HG02970 (cell line): ENCODE data around the gene CD300LB.

ENCODE experiments used
- ATAC-seq: cut with Tn5 transposase; IDR thresholded peaks from one replicate; pipeline ENCODE4 v1.9.1; 2021; ENCODE audit warnings: mild to moderate bottlenecking, moderate library complexity, moderate number of reproducible peaks; ENCODE audit not compliant: unreplicated experiment, low FRiP score

The CD300LB gene

DNA sequence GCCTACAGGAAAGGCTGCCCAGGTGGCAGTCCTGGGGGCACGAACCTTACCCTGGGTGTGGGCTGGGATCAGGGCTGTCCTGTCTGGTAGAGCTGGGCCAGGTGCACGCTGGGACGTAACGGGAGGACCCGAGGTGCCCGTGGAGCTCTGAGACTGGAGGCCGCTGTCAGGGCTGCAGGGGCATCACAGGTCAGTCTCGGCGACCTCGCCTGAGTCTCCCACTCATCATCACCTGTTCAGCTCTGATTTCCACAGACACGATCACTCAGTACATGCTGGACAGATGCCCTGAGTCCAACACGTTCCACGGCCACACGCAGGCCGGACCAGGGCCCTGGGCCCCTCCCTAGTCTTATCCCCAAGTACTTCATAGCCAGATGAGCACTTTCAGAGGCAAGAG lies 19.3 kb upstream of the CD300LB start:
- ATAC-seq, result no peak

DNA sequence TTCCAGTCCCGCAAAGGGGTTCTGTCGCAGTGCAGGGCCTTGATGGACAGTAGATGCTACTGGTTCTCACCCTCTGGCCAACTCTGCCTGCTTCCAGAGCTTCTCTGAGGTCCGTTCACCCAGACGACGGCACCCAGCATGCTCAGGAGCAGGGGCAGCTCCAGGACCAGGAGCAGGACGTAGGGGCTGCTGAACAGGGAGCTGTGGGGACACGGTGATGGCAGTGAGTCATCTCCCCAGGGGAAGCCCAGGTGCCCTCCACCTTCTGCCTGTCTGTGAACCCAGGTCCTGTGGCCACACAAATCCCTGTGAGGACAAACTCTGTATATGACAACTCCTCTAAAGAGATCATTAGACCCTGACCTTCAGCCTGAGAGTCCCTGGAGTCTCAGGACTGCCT lies 18.1 kb upstream of the CD300LB start:
- no peak for ATAC-seq

DNA sequence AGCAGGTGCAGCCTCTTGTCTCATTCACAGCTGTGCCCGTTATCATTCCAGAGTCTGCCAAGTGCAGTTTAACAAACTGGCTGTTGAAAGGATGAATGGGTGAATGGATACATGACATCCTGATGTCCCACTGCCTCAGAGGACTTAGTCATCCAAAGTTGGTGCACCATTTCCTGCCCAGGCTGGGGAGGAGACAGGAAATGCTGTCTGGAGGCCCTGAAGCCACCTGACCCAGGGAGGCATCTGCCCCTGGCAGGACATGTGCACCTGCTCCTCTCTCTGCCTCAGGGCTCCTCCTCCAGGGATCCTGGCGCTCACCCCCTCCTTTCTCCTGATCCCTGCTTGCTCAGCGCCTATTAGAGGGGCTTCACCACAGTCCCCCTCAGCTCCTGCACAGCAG lies 16.5 kb upstream of the CD300LB start:
- ATAC-seq, result no peak

DNA sequence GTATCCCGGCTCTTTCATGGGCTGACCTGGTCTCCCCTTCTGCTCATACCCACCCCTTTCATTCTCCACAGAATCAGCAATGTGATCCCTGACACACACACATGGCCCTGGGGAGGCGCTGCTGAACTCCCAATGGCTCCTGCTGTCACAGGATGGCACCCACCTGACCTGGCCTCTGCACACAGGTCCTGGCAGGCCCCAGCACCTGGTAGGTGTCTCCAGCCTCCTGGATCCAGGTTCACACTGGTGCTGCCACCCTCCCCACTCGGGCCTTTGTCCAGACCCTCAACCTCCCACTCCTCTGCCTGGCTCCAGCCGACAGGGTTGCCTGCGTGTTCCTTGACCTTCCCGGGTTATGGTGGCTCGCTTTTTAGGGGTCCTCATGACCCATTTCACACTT lies 16.0 kb upstream of the CD300LB start:
- ATAC-seq, result no peak

GRCh38 chr17:74546586-74546985 lies 15.3 kb upstream of the CD300LB start:
- ATAC-seq, result no peak

- ATAC-seq, result no peak
Measured at GRCh38 chr17:74545843-74546230, 14.6 kb upstream of the CD300LB start, which contains the start of gene CD300C. Gene CD300C (minus strand): TSS chr17:74546115. CDS start chr17:74545782, 333 bp downstream.

- ATAC-seq, result no peak
Measured at GRCh38 chr17:74544991-74545842, 13.9 kb upstream of the CD300LB start.

DNA sequence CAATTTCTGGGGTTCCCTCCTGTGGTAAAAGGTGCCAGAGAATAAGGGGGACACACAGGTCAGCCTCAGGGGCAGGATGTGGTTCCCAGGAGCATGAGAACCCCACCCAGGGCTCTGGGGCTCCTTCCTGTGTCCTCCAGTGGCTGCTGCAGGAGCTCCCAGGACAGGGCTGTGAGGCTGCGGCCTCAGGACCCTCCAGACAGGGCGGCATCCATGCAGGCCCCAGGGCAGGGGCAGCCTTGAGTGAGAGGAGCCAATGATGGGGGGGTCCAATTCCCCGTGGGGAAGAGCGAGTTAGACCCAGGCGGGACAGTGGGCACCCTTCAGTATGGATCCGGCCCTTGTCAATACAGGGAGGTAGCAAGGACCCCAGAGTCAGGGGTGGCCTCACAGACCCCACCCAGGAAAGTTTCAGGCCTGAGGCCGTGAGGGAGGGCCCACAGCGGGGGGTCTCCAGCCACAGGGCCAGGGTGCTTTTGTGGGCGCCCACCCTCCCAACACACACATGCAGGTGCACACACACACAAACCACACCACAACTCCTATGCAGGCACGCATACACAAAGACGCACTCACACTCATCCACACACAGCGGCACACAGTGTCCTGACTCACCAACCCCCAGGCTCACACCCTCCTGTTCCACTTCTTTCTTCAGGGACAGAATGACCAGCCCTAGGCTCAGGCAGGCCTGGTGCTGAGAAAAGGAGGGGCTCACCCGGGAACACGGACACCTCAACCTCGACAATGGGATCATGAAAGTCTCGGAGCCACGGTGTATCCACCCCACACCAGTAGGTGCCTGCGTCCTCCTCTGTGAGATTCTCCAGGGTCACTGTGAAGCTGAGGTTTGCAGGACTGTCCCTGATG lies 12.9 kb upstream of the CD300LB start:
- ATAC-seq, result no peak

DNA sequence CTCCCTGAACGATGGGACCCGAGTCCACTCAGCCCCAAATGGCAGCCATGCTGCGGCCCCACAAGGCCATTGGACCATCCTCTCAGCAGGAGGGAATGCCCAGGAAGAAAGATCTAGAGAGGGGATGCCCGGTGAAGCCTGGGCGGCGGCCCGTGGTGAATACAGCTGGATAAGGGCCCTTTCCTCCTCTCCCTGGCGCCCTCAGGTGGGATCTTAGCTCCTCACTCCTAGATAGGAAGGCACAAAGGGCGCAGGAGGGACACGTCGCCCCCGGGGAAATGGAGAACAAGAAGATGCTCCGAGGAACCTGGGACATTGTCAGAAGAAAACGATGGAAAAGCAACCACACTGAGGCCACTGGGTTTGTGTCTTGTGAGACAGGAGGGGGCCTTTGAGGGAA lies 12.1 kb upstream of the CD300LB start:
- no peak for ATAC-seq

DNA sequence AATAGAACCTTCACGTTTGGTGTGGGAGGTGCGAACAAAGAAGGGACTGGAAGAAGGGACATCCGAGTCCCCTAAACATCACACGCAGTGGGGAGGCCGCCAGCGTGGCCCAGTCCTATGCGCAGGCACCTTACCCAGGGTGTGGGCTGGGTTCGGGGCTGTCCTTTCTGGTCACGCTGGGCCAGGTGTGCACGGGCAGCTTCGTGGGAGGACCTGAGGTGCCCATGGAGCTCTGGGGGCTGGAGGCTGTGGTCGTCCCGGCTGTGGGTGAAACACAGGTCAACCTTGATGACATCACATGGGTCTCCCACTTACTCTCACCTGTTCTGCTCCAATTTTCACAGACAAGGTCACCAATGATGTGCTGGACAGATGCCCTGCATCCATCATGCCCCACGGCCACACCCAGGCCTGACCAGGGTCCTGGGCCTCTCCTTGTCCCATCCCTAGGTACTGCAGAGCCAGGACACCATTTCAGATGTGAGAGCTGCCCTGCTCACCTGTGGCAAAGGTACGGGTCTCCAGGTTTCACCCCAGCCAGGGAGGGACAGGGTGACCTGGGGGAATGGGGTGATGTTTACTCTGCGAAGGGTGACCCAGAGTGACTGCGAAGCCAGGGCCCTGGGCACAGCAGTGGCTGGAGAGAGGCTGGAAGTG lies 11.6 kb upstream of the CD300LB start:
- no peak for ATAC-seq

DNA sequence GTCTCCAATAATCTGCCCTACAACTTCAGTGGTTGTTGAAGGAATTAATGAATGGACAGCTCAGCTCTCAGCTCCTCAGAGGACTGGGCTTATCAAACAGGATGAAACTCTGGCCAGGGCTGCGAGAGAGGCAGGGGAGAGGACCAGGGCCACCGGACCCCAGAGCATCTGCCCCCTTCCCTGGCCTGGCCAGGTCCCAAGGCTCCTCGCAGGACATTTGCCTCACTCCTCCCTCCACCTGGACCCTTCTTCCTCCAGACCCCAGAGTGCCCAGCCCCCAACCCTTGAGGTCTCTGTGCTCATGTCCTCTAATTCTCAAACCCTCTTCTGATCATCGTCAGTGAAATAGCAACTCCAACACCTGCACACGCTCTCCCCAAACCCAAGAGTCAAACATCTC lies 10.9 kb upstream of the CD300LB start:
- ATAC-seq, result no peak

- ATAC-seq, result no peak
Measured at GRCh38 chr17:74541176-74542111, 10.2 kb upstream of the CD300LB start.

DNA sequence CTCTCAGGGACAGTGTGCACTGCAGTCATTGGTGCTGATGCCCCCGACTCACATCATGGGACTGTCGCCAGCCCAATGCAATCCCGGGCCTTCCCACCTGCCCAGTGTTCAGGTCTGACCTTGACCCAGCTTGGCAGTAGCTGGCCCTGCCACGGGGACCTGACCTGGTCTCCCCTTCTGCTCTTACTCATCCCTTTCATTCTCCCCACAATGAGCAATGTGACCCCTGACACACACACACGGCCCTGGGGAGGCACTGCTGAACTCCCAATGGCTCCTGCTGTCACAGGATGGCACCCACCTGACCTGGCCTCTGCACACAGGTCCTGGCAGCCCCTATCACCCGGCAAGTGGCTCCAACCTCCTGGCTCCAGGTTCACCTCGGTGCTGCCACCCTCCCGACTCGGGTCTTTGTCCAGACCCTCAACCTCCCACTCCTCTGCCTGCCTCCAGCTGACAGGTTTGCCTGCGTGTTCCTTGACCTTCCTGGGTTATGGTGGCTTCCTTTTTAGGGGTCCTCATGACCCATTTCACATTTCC lies 8.1 kb upstream of the CD300LB start:
- ATAC-seq, result no peak

GRCh38 chr17:74536890-74537289 lies 5.6 kb upstream of the CD300LB start:
- no peak for ATAC-seq

DNA sequence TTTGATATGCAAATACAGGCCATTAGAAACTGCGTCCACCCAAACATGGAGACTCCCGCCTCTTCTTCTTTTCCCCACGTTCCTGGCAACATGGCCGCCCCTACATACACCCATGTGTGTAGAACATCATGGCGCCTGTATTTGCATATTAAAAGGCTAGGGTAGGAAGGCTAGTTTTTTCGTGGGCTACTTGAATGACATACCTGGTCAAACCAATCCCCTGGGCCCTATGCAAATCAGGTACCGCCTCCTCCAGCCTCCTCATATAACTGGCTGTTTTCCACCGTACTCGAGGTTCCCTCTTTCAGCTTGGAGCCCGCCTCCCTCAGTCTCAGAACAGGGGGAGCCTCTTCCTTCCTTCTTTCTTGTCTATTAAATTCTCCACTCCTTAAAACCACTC lies 840 bp upstream of the CD300LB start:
- ATAC-seq, result no peak

GRCh38 chr17:74530831-74531150 lies 484 bp downstream of the CD300LB start:
- no peak for ATAC-seq

DNA sequence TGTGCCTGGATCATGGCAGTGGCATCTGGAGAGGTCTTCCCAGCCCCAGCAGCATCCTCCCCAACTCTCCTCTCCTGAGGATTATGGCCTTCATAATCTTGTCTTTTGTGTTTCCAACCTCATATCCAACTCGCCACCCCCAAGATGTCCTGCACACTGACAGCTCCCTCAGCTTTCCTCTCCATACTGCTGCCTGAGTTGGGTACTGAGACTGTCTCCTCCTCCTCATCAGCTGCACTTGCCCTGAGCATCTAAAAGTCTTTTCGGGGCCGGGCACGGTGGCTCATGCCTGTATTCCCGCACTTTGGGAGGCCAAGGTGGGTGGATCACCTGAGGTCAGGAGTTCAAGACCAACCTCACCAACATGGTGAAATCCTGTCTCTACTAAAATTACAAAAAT lies 2.0 kb downstream of the CD300LB start:
- no peak for ATAC-seq

DNA sequence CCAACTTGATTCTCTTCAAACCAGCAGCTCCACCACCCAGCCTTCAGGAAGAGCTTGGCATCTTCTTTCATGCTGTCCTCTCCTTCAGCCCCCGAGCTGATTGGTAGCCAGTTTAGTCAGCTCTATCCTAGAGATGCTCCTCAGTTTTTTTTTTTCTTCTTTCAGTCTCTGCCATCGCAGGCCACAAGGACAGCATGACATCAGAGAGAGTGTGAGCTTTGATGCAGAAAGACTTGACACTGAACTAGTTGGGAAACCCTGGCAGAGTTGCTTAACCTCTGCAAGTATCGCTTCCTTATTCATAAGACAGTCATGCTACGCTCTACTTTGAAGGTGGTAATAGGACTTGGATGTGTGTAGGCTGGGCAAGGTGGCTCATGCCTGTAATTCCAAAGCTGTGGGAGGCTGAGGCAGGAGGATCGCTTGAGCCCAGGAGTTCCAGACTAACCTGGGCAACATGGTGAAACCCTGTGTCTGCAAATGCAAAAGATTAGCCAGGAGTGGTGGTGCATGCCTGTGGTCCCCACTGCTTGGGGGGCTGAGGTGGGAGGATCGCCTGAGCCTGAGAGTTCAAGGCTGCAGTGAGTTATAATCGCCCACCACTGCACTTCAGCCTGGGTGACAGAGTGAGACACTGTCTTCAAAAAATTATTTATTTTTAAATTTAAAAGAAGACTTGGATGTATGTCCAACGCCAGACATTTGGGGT lies 2.6 kb downstream of the CD300LB start:
- ATAC-seq, result peak; percentile 45

GRCh38 chr17:74527756-74528155 lies 3.5 kb downstream of the CD300LB start:
- ATAC-seq, result no peak
